K562 (cell line): ENCODE measurements around the gene FBXW11. TPM values are rescaled to one million over a fixed set of nuclear protein-coding genes. Genes with fewer than 3 reads are reported as not detected.

ENCODE experiments used
- ATAC-seq: fragments of 200-7000 bp; cut with Tn5 transposase; 3 replicates; pipeline ENCODE4 v1.9.1; 2020; ENCODE audit warnings: moderate library complexity
- BruUV-seq: library from RNA; stranded (reverse); fragments of 400-500 nt; replicated peaks from 2 replicates; lab custom pipeline; 2021; lab: Mats Ljungman, UMichigan
- CTCF ChIA-PET: fragments of 300-600 bp; formaldehyde crosslinking; extraction: SDS; loops from one replicate; lab custom pipeline; 2021; ENCODE audit warnings: low intra/inter-chr PET ratio; lab: Yijun Ruan, JAX
- POLR2A ChIA-PET: fragments of 300-600, 350-650 bp; sonication (Branson Sonifier 250); formaldehyde crosslinking; extraction: SDS; loops from one replicate; lab custom pipeline; 2021; ENCODE audit warnings: antibody characterized with exemption, inconsistent platforms; lab: Yijun Ruan, JAX
- DNase-seq, 4 experiments: peaks; one replicate each; pipeline versions ENCODE4 v3.0.0 to v3.0.0-alpha.2; 2011 to 2018; ENCODE audit warnings: low spot score in 3 of 4, mixed read lengths in 3 of 4; ENCODE audit errors: extremely low read depth in 1 of 4
- FAIRE-seq: peaks from 2 replicates; lab custom pipeline; 2011; peaks lifted over from hg19 to GRCh38; lab: Jason Lieb, UNC
- H2AFZ ChIP-seq: 2 replicates; pipeline ENCODE4 v1.6.0; 2011; ENCODE audit warnings: low read depth, low read length, control low read depth, inconsistent platforms
- H3K27ac ChIP-seq: fragments of 200-600 bp; 3 replicates; pipeline ENCODE4 v1.8.0; 2011; ENCODE audit warnings: low read depth, mild to moderate bottlenecking, control low read depth, inconsistent platforms, low read length, moderate library complexity, mixed read lengths; ENCODE audit errors: extremely low read depth
- H3K27me3 ChIP-seq, 2 experiments: fragments of 300-600 bp in 1 of 2; 2 replicates in 1 of 2; 3 replicates in 1 of 2; pipeline versions ENCODE4 v1.6.0 to v1.8.0; 2011; ENCODE audit warnings: inconsistent platforms in 2 of 2, low read length in 2 of 2, mild to moderate bottlenecking in 1 of 2, mixed read lengths in 1 of 2, moderate library complexity in 1 of 2; ENCODE audit not compliant: control insufficient read depth in 2 of 2, insufficient read depth in 2 of 2
- H3K36me3 ChIP-seq: fragments of 300-600 bp; 3 replicates; pipeline ENCODE4 v1.8.0; 2011; ENCODE audit warnings: mild to moderate bottlenecking, low read length, inconsistent platforms; ENCODE audit not compliant: control insufficient read depth, insufficient read depth
- H3K4me1 ChIP-seq, 2 experiments: fragments of 200-600 bp in 1 of 2; replicated peaks in 1 of 2; 2 replicates in 1 of 2; 3 replicates in 1 of 2; pipeline versions ENCODE4 v1.5.1 to v1.8.0; 2011; ENCODE audit warnings: inconsistent platforms in 2 of 2, low read length in 2 of 2, mild to moderate bottlenecking in 1 of 2, mixed read lengths in 1 of 2, moderate library complexity in 1 of 2; ENCODE audit not compliant: control insufficient read depth in 2 of 2, insufficient read depth in 2 of 2
- H3K4me2 ChIP-seq: 2 replicates; pipeline ENCODE4 v1.6.1; 2011; ENCODE audit warnings: low read length, control low read depth, inconsistent platforms, mixed read lengths; ENCODE audit not compliant: insufficient read depth
- H3K4me3 ChIP-seq: fragments of 200-600 bp; sonication (generic), shearing (Covaris generic); 2 replicates; pipeline ENCODE4 v1.5.1; 2016; ENCODE audit warnings: control low read depth, inconsistent platforms
- H3K79me2 ChIP-seq: fragments of 200-600 bp; 3 replicates; pipeline ENCODE4 v1.8.0; 2011; ENCODE audit warnings: low read length, inconsistent platforms; ENCODE audit not compliant: control insufficient read depth, insufficient read depth
- H3K9ac ChIP-seq, 2 experiments: 2 replicates each; pipeline versions ENCODE4 v1.6.0 to v1.6.1; 2011; ENCODE audit warnings: low read depth in 2 of 2, low read length in 2 of 2, control low read depth in 1 of 2, inconsistent platforms in 1 of 2, mild to moderate bottlenecking in 1 of 2, mixed read lengths in 1 of 2; ENCODE audit not compliant: insufficient read depth in 1 of 2
- H3K9me1 ChIP-seq: one replicate; pipeline ENCODE4 v1.6.0; 2011; ENCODE audit warnings: inconsistent platforms, mild to moderate bottlenecking, low read length, moderate library complexity; ENCODE audit not compliant: control insufficient read depth, insufficient read depth
- H3K9me3 ChIP-seq: replicated peaks from 2 replicates; pipeline ENCODE4 v1.5.1; 2011; ENCODE audit warnings: low read depth, low read length, inconsistent platforms; ENCODE audit not compliant: control insufficient read depth, insufficient read depth
- H4K20me1 ChIP-seq: replicated peaks from 2 replicates; pipeline ENCODE4 v1.6.1; 2011; ENCODE audit warnings: low read length, inconsistent platforms, mixed read lengths; ENCODE audit not compliant: control insufficient read depth, insufficient read depth
- EGR1 ChIP-seq: fragments of 450-650 bp; conservative IDR thresholded peaks from 2 replicates; pipeline ENCODE4 v1.6.1; 2017; ENCODE audit warnings: mild to moderate bottlenecking
- KDM1A ChIP-seq, 2 experiments: fragments of 450-650 bp; IDR thresholded peaks; 2 replicates each; pipeline ENCODE4 v1.6.1; 2016; ENCODE audit warnings: mild to moderate bottlenecking in 2 of 2
- NCOA1 ChIP-seq: fragments of 450-650 bp; IDR thresholded peaks from 2 replicates; pipeline ENCODE4 v1.6.1; 2016; ENCODE audit warnings: low read depth
- PTRF ChIP-seq: fragments of 450-650 bp; IDR thresholded peaks from 2 replicates; pipeline ENCODE4 v1.6.1; 2016; ENCODE audit warnings: mild to moderate bottlenecking, missing genetic modification characterization, missing compliant biosample characterization
- RFX1 ChIP-seq: fragments of 450-650 bp; IDR thresholded peaks from 2 replicates; pipeline ENCODE4 v1.6.1; 2016; ENCODE audit warnings: mild to moderate bottlenecking, moderate library complexity
- SIRT6 ChIP-seq: IDR thresholded peaks from one replicate; pipeline ENCODE4 v1.6.1; 2012; ENCODE audit warnings: low read depth, mild to moderate bottlenecking, control low read depth, inconsistent platforms, low read length, moderate library complexity
- SMARCB1 ChIP-seq: IDR thresholded peaks from 2 replicates; pipeline ENCODE4 v1.6.1; 2011; ENCODE audit warnings: improper control_type of control experiment, low read depth; ENCODE audit not compliant: insufficient read length
- ZBTB7A ChIP-seq: IDR thresholded peaks from 2 replicates; pipeline ENCODE4 v1.6.1; 2011; ENCODE audit warnings: low read depth, mild to moderate bottlenecking, low read length, moderate library complexity, borderline replicate concordance; ENCODE audit not compliant: control insufficient read depth
- ZNF124 ChIP-seq: sonication (generic); formaldehyde crosslinking; IDR thresholded peaks from 2 replicates; pipeline ENCODE4 v1.8.1; 2022; ENCODE audit warnings: missing genetic modification reagents
- ZNF778 ChIP-seq: fragments of 450-650 bp; formaldehyde crosslinking; IDR thresholded peaks from 2 replicates; pipeline ENCODE4 v1.4.0; 2020; ENCODE audit warnings: mild to moderate bottlenecking, moderate library complexity
- WGBS: fragments of 100-300 bp; shearing (Covaris generic); methylation state at CpG from one replicate; pipeline ENCODE4 v1.1.6; 2016; ENCODE audit warnings: low coverage, mixed read lengths; ENCODE audit not compliant: insufficient coverage; ENCODE audit errors: missing lambda C conversion rate; 5-methylcytosine and 5-hydroxymethylcytosine counted together
- in situ Hi-C: fragments of 300-500 bp; cut with MboI; formaldehyde crosslinking; loops from 4 replicates; pipeline ENCODE4 v1.15.0; 2018; ENCODE audit warnings: inconsistent platforms, mixed read lengths
- intact Hi-C: fragments of 100-400 bp; cut with micrococcal nuclease; formaldehyde crosslinking; loops from 2 replicates; pipeline ENCODE4 v1.14.2; 2022
- polyA plus RNA-seq, 8 experiments: library from polyadenylated mRNA; depleted of rRNA in 4 of 8; stranded (reverse) in 5 of 8; unstranded in 3 of 8; fragments of >200 nt; fragmentation: Nextera tagmentation in 2 of 8; fragmentation: Illumina TruSeq in 1 of 8; extraction: Ambion mirVana in 2 of 8; extraction: Trizol in 1 of 8; gene quantifications; 2 replicates each; pipeline versions ENCODE4 v1.2.1 to v1.2.3, GENCODE V29; 2011 to 2014; ENCODE audit warnings: inconsistent platforms in 1 of 8, missing spikeins in 1 of 8
- total RNA-seq, 7 experiments: library from RNA; depleted of rRNA in 6 of 7; stranded (reverse); fragments of >200 nt in 6 of 7; fragmentation: Illumina TruSeq in 2 of 7; extraction: Trizol in 2 of 7; gene quantifications; 2 replicates each; pipeline versions ENCODE4 v1.2.1 to v1.2.3, GENCODE V29; 2011 to 2021; ENCODE audit warnings: low replicate concordance in 1 of 7
- TF ChIP-seq, protein P1 (sequence below): sonication (generic); formaldehyde crosslinking; IDR thresholded peaks from 2 replicates; pipeline ENCODE4 v1.8.0; 2022; ENCODE audit warnings: mild to moderate bottlenecking, missing genetic modification reagents

Gene FBXW11
- total and polyA plus RNA-seq, 9 of the 15 experiments (the other 6 are each of a cell fraction or from before 2014, with no cell fraction given) = 3.0 to 28.6 (median 23.6) TPM

DNA sequence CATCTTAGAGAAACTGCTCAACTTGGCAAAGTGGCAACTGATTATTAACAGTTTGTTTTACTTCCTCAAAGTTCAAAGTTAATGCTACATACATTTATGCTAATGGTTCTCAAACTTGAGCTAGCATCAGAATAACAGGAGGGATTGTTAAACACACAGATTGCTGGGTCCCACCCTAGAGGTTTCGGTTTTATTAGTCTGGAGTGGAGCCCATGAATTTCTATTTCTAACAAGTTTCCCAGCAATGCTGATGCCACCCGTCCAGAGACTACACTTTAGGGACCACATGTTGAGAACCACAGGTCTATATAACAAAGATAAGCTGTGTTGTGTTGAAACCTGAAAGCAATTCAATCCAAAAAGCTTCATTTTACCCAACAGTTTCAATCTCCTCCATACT lies 95.3 kb downstream of the FBXW11 start:
- Histone ChIP-seq H4K20me1 (peaks cover 9% of the 10 kb centered on the region; the same call in 1 of the 2 replicates), H3K4me2 (no peak overlapping the region), H3K9ac (no peak overlapping the region), H3K27ac (no peak overlapping the region), H2AFZ (no peak overlapping the region), H3K4me1 (no peaks in the 10 kb centered on the region), H3K9me1 (no peaks in the 10 kb centered on the region), H3K36me3 (peaks cover 12% of the 10 kb centered on the region; the same call in 2 of the 3 replicates), H3K9me3 (no peaks in the 10 kb centered on the region), H3K4me3 (no peak overlapping the region), H3K27me3 (no peaks in the 10 kb centered on the region), H3K79me2 (peaks cover 4% of the 10 kb centered on the region; the same call in 1 of the 3 replicates)
- ChIA-PET POLR2A (interaction anchor here (1.4 kb wide), 1 partner anchor 148 kb away, joined by 5 read pairs; no protein-coding TSS in a partner anchor), CTCF (interaction anchor here (0.8 to 4.3 kb wide), 2 partner anchors 129 to 281 kb away, joined by 4 to 43 read pairs; no protein-coding TSS in a partner anchor)
- intact Hi-C loops = loop anchor here (10.0 kb wide), 1 partner anchor 384 kb away; no protein-coding TSS in a partner anchor
- WGBS = 57% methylated on average over 2 of the region's 2 CpGs
- in situ Hi-C loops = loop anchor here (10.0 kb wide), 1 partner anchor 114 kb away; no protein-coding TSS in a partner anchor
- no TSS peak for BruUV-seq
- TF ChIP-seq ZNF778 (CRISPR knock-in tag) (no peak), SIRT6 (no peak), PTRF (tag) (no peak), NCOA1 (no peak), SMARCB1 (no peak), ZNF124 (no peak), RFX1 (no peak), KDM1A (IDR thresholded peaks at IDR 0.05) (no peak), ZBTB7A (no peak), EGR1 (no peak)
- TF ChIP-seq, protein P1, sequence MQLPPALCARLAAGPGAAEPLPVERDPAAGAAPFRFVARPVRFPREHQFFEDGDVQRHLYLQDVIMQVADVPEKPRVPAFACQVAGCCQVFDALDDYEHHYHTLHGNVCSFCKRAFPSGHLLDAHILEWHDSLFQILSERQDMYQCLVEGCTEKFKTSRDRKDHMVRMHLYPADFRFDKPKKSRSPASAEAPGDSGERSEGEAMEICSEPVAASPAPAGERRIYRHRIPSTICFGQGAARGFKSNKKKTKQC (CRISPR knock-in tag) = no peak
- FAIRE-seq (no peak), DNase-seq (no peak), ATAC-seq (no peak)
